Measurements from ENCODE around the gene SMARCA2.

DNA sequence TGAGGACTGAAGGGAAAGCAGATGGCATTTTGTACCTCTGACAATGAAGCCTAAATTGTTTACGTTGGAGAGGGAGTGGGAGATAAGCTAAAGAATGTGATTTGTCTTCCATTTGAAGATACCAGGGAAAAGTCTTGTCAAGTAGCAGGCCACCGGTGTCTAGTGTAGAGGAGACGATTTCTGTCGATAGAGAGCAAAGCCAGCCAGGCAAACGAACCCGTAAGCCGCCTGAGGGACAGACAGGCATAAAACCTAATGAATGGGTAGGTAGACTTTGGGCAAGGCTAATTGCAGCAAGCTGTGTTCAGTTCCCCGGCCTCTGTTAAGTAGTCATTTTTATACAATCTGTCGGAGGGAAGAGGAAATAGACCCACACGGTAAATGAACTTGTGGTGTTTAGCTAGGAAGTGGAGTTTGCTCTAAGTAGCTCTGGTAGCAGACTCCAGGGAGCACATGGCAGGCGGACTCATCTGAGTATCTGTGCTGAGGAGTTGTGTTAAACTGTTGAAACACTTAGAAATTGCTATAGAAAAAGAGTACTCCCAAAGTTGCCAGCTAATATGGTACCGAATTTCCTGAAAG lies 28.8 kb downstream of the SMARCA2 start:
- TF ChIP-seq EZH2 (IDR thresholded peaks at IDR 0.05; ENCODE audit: borderline replicate concordance, low read length) (no peak), CTCF (IDR thresholded peaks at IDR 0.05; ENCODE audit: low read length) (no peak)
